H1 (cell line): ENCODE measurements around the gene OSBPL2. TPM values are rescaled to one million over a fixed set of nuclear protein-coding genes. Genes with fewer than 3 reads are reported as not detected.
A peak's percentile ranks its signal among the peaks of the same experiment; 100 is the strongest.

ENCODE experiments used
- CTCF ChIA-PET: fragments of 300-600 bp; sonication (Branson Sonifier 250); formaldehyde crosslinking; loops from one replicate; lab custom pipeline; 2021; ENCODE audit not compliant: partially characterized antibody; lab: Charles Lee
- POLR2A ChIA-PET: fragments of 300-600 bp; sonication (Branson Sonifier 250); formaldehyde crosslinking; loops from one replicate; lab custom pipeline; 2021; ENCODE audit warnings: inconsistent platforms; ENCODE audit not compliant: partially characterized antibody; lab: Charles Lee
- DNase-seq, 2 experiments: peaks; one replicate each; pipeline versions ENCODE4 v3.0.0 to v3.0.0-alpha.2; 2010 to 2022; ENCODE audit warnings: low spot score in 2 of 2, low read depth in 1 of 2, mixed read lengths in 1 of 2
- FAIRE-seq: peaks from 2 replicates; lab custom pipeline; 2011; peaks lifted over from hg19 to GRCh38; lab: Jason Lieb, UNC
- H2AFZ ChIP-seq: 2 replicates; pipeline ENCODE4 v1.8.1; 2012; ENCODE audit warnings: low read length, inconsistent platforms
- H2AK5ac ChIP-seq: 2 replicates; pipeline ENCODE4 v1.6.1; 2013; ENCODE audit warnings: low read depth, low read length
- H2BK120ac ChIP-seq: replicated peaks from 2 replicates; pipeline ENCODE3; 2013; ENCODE audit warnings: low read depth, low read length, inconsistent platforms
- H2BK12ac ChIP-seq: 2 replicates; pipeline ENCODE4 v1.6.1; 2013; ENCODE audit warnings: low read depth, low read length
- H2BK15ac ChIP-seq: 2 replicates; pipeline ENCODE4 v1.6.1; 2013; ENCODE audit warnings: low read length
- H2BK20ac ChIP-seq: 2 replicates; pipeline ENCODE4 v1.6.1; 2013; ENCODE audit warnings: low read length
- H2BK5ac ChIP-seq: 2 replicates; pipeline ENCODE4 v1.6.1; 2013; ENCODE audit warnings: low read depth, low read length
- H3K14ac ChIP-seq: 2 replicates; pipeline ENCODE4 v1.6.1; 2013; ENCODE audit warnings: inconsistent platforms; ENCODE audit not compliant: insufficient read length
- H3K18ac ChIP-seq: 2 replicates; pipeline ENCODE4 v1.6.1; 2013; ENCODE audit warnings: low read length; ENCODE audit errors: extremely low read depth
- H3K23ac ChIP-seq: 2 replicates; pipeline ENCODE4 v1.6.1; 2013; ENCODE audit warnings: inconsistent platforms; ENCODE audit not compliant: insufficient read length
- H3K23me2 ChIP-seq: 2 replicates; pipeline ENCODE4 v1.6.1; 2013; ENCODE audit warnings: low read depth, low read length
- H3K27ac ChIP-seq: 2 replicates; pipeline ENCODE4 v1.6.1; 2011; ENCODE audit warnings: low read depth, low read length, inconsistent platforms
- H3K27me3 ChIP-seq, 4 experiments: replicated peaks in 1 of 4; 1 replicate in 1 of 4; 2 replicates in 3 of 4; pipeline versions ENCODE4 v1.6.1 to v1.8.1; 2011 to 2013; ENCODE audit warnings: low read length in 3 of 4, mild to moderate bottlenecking in 3 of 4, inconsistent platforms in 2 of 4, mixed read lengths in 2 of 4, moderate library complexity in 1 of 4; ENCODE audit not compliant: control insufficient read depth in 3 of 4, insufficient read depth in 3 of 4; ENCODE audit errors: extremely low read depth in 1 of 4
- H3K36me3 ChIP-seq, 4 experiments: 2 replicates each; pipeline versions ENCODE4 v1.6.1 to v1.8.1; 2011 to 2013; ENCODE audit warnings: mild to moderate bottlenecking in 4 of 4, low read length in 3 of 4, moderate library complexity in 2 of 4, control low read depth in 1 of 4, inconsistent platforms in 1 of 4; ENCODE audit not compliant: insufficient read depth in 4 of 4, control insufficient read depth in 2 of 4
- H3K4ac ChIP-seq: replicated peaks from 2 replicates; pipeline ENCODE3; 2013; ENCODE audit warnings: low read length, low read depth, mixed read lengths, inconsistent platforms; ENCODE audit not compliant: insufficient read length
- H3K4me1 ChIP-seq, 4 experiments: replicated peaks in 1 of 4; 1 replicate in 1 of 4; 2 replicates in 3 of 4; pipeline versions ENCODE4 v1.6.1 to v1.8.1; 2011 to 2013; ENCODE audit warnings: low read length in 3 of 4, inconsistent platforms in 2 of 4, mixed read lengths in 1 of 4; ENCODE audit not compliant: insufficient read depth in 4 of 4, control insufficient read depth in 3 of 4
- H3K4me2 ChIP-seq, 2 experiments: 2 replicates each; pipeline versions ENCODE4 v1.6.1 to v1.8.1; 2011 to 2013; ENCODE audit warnings: low read depth in 2 of 2, low read length in 2 of 2, control low read depth in 1 of 2, inconsistent platforms in 1 of 2, mild to moderate bottlenecking in 1 of 2; ENCODE audit not compliant: insufficient read depth in 1 of 2
- H3K4me3 ChIP-seq, 4 experiments: fragments of 200-600, 300-600 bp in 1 of 4; sonication (generic), shearing (Covaris generic), sonication (Bioruptor Twin) in 1 of 4; 2 replicates each; pipeline versions ENCODE4 v1.5.1 to v1.8.1; 2011 to 2016; ENCODE audit warnings: low read length in 4 of 4, low read depth in 3 of 4, control low read depth in 2 of 4, inconsistent platforms in 2 of 4, mild to moderate bottlenecking in 2 of 4, mixed read lengths in 1 of 4, moderate library complexity in 1 of 4; ENCODE audit not compliant: insufficient read depth in 2 of 4; ENCODE audit errors: extremely low read depth in 1 of 4
- H3K56ac ChIP-seq: replicated peaks from 2 replicates; pipeline ENCODE3; 2013; ENCODE audit warnings: low read depth, mild to moderate bottlenecking, mixed read lengths, low read length, inconsistent platforms; ENCODE audit not compliant: insufficient read length
- H3K79me1 ChIP-seq: 2 replicates; pipeline ENCODE4 v1.6.1; 2013; ENCODE audit warnings: low read depth, low read length, control low read depth
- H3K79me2 ChIP-seq, 2 experiments: 2 replicates each; pipeline versions ENCODE4 v1.6.1 to v1.8.1; 2012 to 2013; ENCODE audit warnings: low read length in 2 of 2, mild to moderate bottlenecking in 2 of 2, inconsistent platforms in 1 of 2; ENCODE audit not compliant: insufficient read depth in 2 of 2, control insufficient read depth in 1 of 2
- H3K9ac ChIP-seq, 4 experiments: replicated peaks in 1 of 4; 1 replicate in 1 of 4; 2 replicates in 3 of 4; pipeline versions ENCODE4 v1.6.1 to v1.8.1; 2011 to 2013; ENCODE audit warnings: low read depth in 3 of 4, low read length in 3 of 4, control low read depth in 2 of 4, mild to moderate bottlenecking in 2 of 4, moderate library complexity in 2 of 4, inconsistent platforms in 1 of 4; ENCODE audit errors: extremely low read depth in 1 of 4
- H3K9me3 ChIP-seq, 2 experiments: 2 replicates each; pipeline versions ENCODE4 v1.6.1 to v1.8.1; 2012 to 2013; ENCODE audit warnings: mild to moderate bottlenecking in 2 of 2, moderate library complexity in 2 of 2, control low read depth in 1 of 2, inconsistent platforms in 1 of 2, low read depth in 1 of 2, low read length in 1 of 2, mixed read lengths in 1 of 2; ENCODE audit not compliant: insufficient read depth in 2 of 2
- H4K20me1 ChIP-seq, 2 experiments: replicated peaks in 1 of 2; 2 replicates each; pipeline versions ENCODE3 to v1.8.1; 2011 to 2013; ENCODE audit warnings: inconsistent platforms in 2 of 2, low read length in 2 of 2, mild to moderate bottlenecking in 1 of 2; ENCODE audit not compliant: insufficient read depth in 2 of 2, control insufficient read depth in 1 of 2
- H4K5ac ChIP-seq: 2 replicates; pipeline ENCODE4 v1.6.1; 2013; ENCODE audit warnings: low read length, low read depth, mixed read lengths, inconsistent platforms; ENCODE audit not compliant: insufficient read length
- H4K8ac ChIP-seq: 2 replicates; pipeline ENCODE4 v1.8.0; 2013; ENCODE audit warnings: mild to moderate bottlenecking, moderate library complexity, low read length, inconsistent platforms; ENCODE audit not compliant: insufficient read depth; ENCODE audit errors: extremely low read depth
- H4K91ac ChIP-seq: replicated peaks from 2 replicates; pipeline ENCODE3; 2013; ENCODE audit warnings: low read length, mixed read lengths, inconsistent platforms; ENCODE audit not compliant: insufficient read length
- ASH2L ChIP-seq: fragments of 200-600, 300-600 bp; sonication (generic); IDR thresholded peaks from one replicate; pipeline ENCODE4 v1.7.1; 2017; ENCODE audit warnings: low read length
- BACH1 ChIP-seq: IDR thresholded peaks from 2 replicates; pipeline ENCODE4 v1.6.1; 2012; ENCODE audit warnings: low read length, improper control_type of control experiment
- CREB1 ChIP-seq: IDR thresholded peaks from 2 replicates; pipeline ENCODE4 v1.6.1; 2012; ENCODE audit warnings: inconsistent platforms
- HDAC2 ChIP-seq, 2 experiments: fragments of 300-600 bp in 1 of 2; sonication (generic) in 1 of 2; IDR thresholded peaks; 2 replicates each; pipeline ENCODE4 v1.6.1; 2011 to 2012; ENCODE audit warnings: low read depth in 2 of 2, low read length in 2 of 2, mild to moderate bottlenecking in 2 of 2, moderate library complexity in 2 of 2, borderline replicate concordance in 1 of 2, inconsistent platforms in 1 of 2
- KDM4A ChIP-seq: IDR thresholded peaks from one replicate; pipeline ENCODE4 v1.7.1; 2012; ENCODE audit warnings: low read depth, mild to moderate bottlenecking, moderate library complexity, low read length, inconsistent platforms; ENCODE audit not compliant: severe bottlenecking
- POLR2A ChIP-seq, 2 experiments: IDR thresholded peaks; 1 replicate in 1 of 2; 2 replicates in 1 of 2; pipeline ENCODE4 v1.6.1; 2011; ENCODE audit warnings: low read depth in 2 of 2, low read length in 2 of 2, mild to moderate bottlenecking in 2 of 2; ENCODE audit errors: control extremely low read depth in 1 of 2
- SIN3A ChIP-seq, 2 experiments: IDR thresholded peaks in 1 of 2; conservative IDR thresholded peaks in 1 of 2; 2 replicates each; pipeline ENCODE4 v1.6.1; 2011 to 2012; ENCODE audit warnings: low read length in 2 of 2, improper control_type of control experiment in 1 of 2, low read depth in 1 of 2, mild to moderate bottlenecking in 1 of 2
- SIRT6 ChIP-seq: IDR thresholded peaks from one replicate; pipeline ENCODE4 v1.7.1; 2012; ENCODE audit warnings: low read length, inconsistent platforms
- WGBS, 2 experiments: shearing (Covaris generic) in 1 of 2; methylation state at CpG; one replicate each; pipeline versions ENCODE4 v1.1.6 to v1.1.7; 2013 to 2015; ENCODE audit warnings: low lambda C conversion rate in 2 of 2, mixed read lengths in 2 of 2, inconsistent platforms in 1 of 2, low coverage in 1 of 2, missing lambda C conversion rate in 1 of 2; ENCODE audit not compliant: insufficient replicate concordance in 2 of 2, insufficient coverage in 1 of 2, insufficient read length in 1 of 2; ENCODE audit errors: extremely low coverage in 1 of 2, missing lambda C conversion rate in 1 of 2; 5-methylcytosine and 5-hydroxymethylcytosine counted together
- polyA plus RNA-seq, 7 experiments: library from polyadenylated mRNA; depleted of rRNA in 3 of 7; stranded (reverse) in 5 of 7; unstranded in 2 of 7; fragments of >200 nt in 5 of 7; fragments of 200-250 nt in 2 of 7; gene quantifications; 1 replicate in 5 of 7; 2 replicates in 1 of 7; 4 replicates in 1 of 7; pipeline versions ENCODE4 v1.2.1 to v1.2.3, GENCODE V29; 2011 to 2013; ENCODE audit warnings: missing spikeins in 2 of 7, mixed read lengths in 2 of 7
- total RNA-seq: library from RNA; stranded (reverse); fragmentation: NEBNext Ultra II Directional; extraction: Animal tissue kit (Norgen Biotek cat#: 25700); gene quantifications from 2 replicates; pipeline ENCODE4 v1.2.1, GENCODE V29; 2021
- TF ChIP-seq, protein P1 (sequence below): IDR thresholded peaks from 2 replicates; pipeline ENCODE4 v1.6.1; 2011; ENCODE audit warnings: low read length, improper control_type of control experiment

Gene OSBPL2
- total and polyA plus RNA-seq, 2 of the 8 experiments (the other 6 are each of a cell fraction or from before 2014, with no cell fraction given) = 11.7 to 42.4 TPM

- no peak for FAIRE-seq
- TF ChIP-seq SIRT6 (no peak), SIN3A (conservative IDR thresholded peaks at IDR 0.05 in 1 of 2, IDR thresholded peaks at IDR 0.05 in 1 of 2; ENCODE audit: low read depth in 1 of 2, low read length in 2 of 2) (no peak), POLR2A (IDR thresholded peaks at IDR 0.05; ENCODE audit: control extremely low read depth in 1 of 2, low read depth in 2 of 2, low read length in 2 of 2) (no peak), CREB1 (no peak), ASH2L (no peak), BACH1 (no peak), HDAC2 (IDR thresholded peaks at IDR 0.05; ENCODE audit: borderline replicate concordance in 1 of 2, low read depth in 2 of 2, low read length in 2 of 2) (no peak), KDM4A (no peak)
- TF ChIP-seq, protein P1, sequence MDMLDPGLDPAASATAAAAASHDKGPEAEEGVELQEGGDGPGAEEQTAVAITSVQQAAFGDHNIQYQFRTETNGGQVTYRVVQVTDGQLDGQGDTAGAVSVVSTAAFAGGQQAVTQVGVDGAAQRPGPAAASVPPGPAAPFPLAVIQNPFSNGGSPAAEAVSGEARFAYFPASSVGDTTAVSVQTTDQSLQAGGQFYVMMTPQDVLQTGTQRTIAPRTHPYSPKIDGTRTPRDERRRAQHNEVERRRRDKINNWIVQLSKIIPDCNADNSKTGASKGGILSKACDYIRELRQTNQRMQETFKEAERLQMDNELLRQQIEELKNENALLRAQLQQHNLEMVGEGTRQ = no peak
Observed at GRCh38 chr20:62230276-62230675, 8.0 kb upstream of the OSBPL2 start.

More at GRCh38 chr20:62230276-62230675, 8.0 kb upstream of the OSBPL2 start:
- H3K79me2 ChIP-seq = no peaks in the 10 kb centered on the region
- H3K4ac ChIP-seq = no peak overlapping the region
- H3K36me3 ChIP-seq = no peaks in the 10 kb centered on the region
- no peak overlapping the region for H3K9ac ChIP-seq
- H4K8ac ChIP-seq = no peak overlapping the region
- WGBS, 2 experiments = 90 to 100% methylated on average over 2 of the region's 2 CpGs
- H4K5ac ChIP-seq = no peak overlapping the region
- no peak overlapping the region for H3K4me3 ChIP-seq
- 0 out of 2 replicates have a peak, but pooled peaks cover 2% of the 10 kb centered on the region for H3K79me1 ChIP-seq
- no peak overlapping the region for H4K91ac ChIP-seq
- POLR2A ChIA-PET = no interaction called here
- H2AK5ac ChIP-seq = peak overlapping the region; percentile 89
- peaks cover 0 to 9% (median 2%) of the 10 kb centered on the region in 4 experiments; a peak in 3 of 7 replicates for H3K27me3 ChIP-seq
- H2BK12ac ChIP-seq = no peak overlapping the region
- H2BK5ac ChIP-seq = no peak overlapping the region
- peaks cover 18% of the 10 kb centered on the region for H3K23me2 ChIP-seq
- CTCF ChIA-PET = interaction anchor here (1.0 kb wide), 1 partner anchor 30 kb away, joined by 3 read pairs; no protein-coding TSS in a partner anchor
- no peak overlapping the region for H2BK20ac ChIP-seq
- no peak for DNase-seq
- H3K23ac ChIP-seq = no peak overlapping the region
- H3K56ac ChIP-seq = peak overlapping the region; percentile 94
- peaks cover 0 to 5% of the 10 kb centered on the region in 2 experiments; a peak in 1 of 4 replicates for H3K9me3 ChIP-seq
- H3K18ac ChIP-seq = no peak overlapping the region
- H3K27ac ChIP-seq = no peak overlapping the region
- peaks cover 0 to 15% of the 10 kb centered on the region in 2 experiments for H4K20me1 ChIP-seq
- H2BK15ac ChIP-seq = peak overlapping the region; percentile 36; the same call in 1 of the 2 replicates
- H3K4me1 ChIP-seq = peaks cover 0 to 7% (median 5%) of the 10 kb centered on the region in 4 experiments; a peak in 5 of 7 replicates
- no peak overlapping the region for H2AFZ ChIP-seq
- H2BK120ac ChIP-seq = no peak overlapping the region
- no peak overlapping the region for H3K14ac ChIP-seq
- no peak overlapping the region for H3K4me2 ChIP-seq
